Measurements from ENCODE around the gene TARBP1.

The TARBP1 gene

GRCh38 chr1:234479310-234479559, 256 bp upstream of the TARBP1 start:
- no peak for DNase-seq

DNA sequence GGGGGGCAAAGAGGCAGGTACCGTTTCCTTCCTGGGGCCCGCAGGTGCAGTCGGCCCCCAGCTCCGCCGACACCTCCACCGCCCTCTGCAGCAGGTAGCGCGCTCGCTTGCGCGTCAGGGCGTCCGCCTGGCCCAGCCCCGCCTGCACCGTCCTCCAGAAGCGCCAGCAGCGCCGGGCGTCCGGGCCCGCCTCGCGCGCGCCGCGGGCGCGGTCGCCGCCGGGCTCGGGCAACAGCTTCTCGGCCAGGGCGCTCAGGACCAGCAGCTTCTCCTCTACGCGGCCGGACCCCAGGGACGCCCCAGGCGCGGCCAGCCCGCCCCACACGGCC, 863 bp downstream of the TARBP1 start:
- peak in 1 of 2 experiments; percentile 59 for DNase-seq

GRCh38 chr1:234477386-234478151, 1.4 kb downstream of the TARBP1 start:
- no peak for DNase-seq

DNA sequence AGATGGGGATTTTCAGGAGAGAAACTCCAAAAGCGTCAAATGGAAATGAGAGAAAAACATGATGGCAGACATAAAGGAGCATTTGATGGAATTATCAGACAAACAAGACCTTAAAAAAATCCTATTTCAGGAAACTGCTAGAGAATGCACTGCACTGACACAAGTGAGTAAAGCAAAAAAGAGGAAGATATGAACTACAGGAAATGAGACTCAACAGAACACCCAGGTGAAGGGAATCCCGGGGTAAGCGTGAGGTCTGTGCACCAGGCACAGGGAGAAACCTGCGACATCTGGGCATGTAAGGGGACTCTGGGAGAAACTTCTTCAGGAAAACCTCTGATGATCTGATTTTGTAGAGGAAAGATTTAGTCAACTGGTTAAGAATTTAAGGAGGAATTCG, 2.8 kb downstream of the TARBP1 start:
- DNase-seq = no peak

GRCh38 chr1:234475167-234475793, 3.7 kb downstream of the TARBP1 start:
- DNase-seq = no peak

DNA sequence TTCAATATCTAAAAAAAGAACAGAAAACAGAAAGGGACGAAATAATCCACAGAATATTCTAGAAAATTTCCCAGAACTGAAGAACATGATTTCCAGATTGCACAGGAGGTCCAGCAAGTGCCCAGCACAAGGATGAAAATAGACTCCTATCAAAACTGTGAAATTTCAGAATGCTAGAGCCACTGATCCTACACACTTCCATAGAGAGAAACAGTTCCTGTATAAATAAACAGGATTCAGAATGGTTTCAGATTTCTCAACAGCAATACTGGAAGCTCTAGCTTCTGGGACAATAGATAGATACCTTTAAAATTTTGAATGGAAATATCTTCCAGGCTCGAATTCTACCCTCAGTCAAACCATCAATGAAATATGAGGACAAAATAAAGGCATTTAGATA, 4.6 kb downstream of the TARBP1 start:
- DNase-seq = no peak

DNA sequence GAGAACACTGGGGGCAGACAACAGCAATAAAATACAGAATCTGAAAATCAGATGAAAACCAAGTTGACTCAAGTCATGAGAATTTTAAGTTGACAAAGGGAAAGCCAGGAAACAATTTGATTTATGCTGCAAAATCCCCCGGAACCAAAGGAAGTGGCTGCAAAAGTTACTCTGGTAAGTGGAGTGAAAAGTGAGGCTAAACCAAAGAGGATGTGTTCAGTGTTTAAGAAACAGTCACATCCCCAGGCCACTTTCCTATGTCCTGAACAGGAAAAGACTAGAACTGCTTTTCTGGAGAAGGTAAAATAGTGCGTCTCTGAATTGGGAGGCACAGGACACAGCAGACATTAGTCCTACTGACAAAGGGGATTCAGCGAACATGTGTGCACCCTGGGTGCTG, 5.9 kb downstream of the TARBP1 start:
- no peak for DNase-seq

DNA sequence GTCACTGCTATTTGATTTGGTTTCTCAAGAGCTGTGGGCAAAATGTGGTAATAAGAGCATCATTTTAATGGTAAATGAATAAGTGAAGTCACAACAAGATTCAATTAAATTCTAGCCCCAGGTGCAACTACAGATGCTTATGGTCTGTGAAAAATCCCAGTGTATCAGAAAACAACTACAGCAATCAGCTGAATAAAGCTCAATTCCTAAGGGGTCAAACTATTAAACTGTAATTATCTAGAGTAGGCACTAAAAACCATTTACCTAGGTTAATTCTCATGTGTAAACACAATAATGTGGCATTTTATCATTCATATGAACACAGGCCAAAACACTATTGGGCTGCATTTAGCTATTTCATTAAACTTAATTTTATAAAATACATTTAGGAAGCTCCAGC, 9.6 kb downstream of the TARBP1 start:
- no peak for DNase-seq

DNA sequence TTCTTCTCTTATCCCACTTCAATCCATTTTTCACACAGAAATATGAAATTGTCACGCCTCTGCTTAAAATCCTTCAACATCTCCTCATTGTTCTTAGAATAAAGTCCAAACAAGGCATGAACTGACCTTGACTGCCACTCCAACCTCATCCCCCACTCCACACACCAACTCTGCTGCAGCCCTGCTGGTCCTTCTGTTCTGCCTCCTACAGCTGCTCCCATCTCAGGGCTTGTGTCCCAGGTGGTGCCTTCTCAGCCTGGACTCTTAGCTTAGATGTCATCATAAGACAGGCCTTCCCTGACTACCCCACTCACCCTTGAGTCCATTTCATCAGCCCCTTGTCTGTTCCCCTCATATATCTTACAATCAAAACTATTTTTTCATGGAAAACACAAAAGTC, 10.4 kb downstream of the TARBP1 start:
- no peak for DNase-seq

GRCh38 chr1:234467821-234468220, 11.2 kb downstream of the TARBP1 start:
- DNase-seq = no peak

GRCh38 chr1:234466945-234467344, 12.0 kb downstream of the TARBP1 start:
- no peak for DNase-seq

DNA sequence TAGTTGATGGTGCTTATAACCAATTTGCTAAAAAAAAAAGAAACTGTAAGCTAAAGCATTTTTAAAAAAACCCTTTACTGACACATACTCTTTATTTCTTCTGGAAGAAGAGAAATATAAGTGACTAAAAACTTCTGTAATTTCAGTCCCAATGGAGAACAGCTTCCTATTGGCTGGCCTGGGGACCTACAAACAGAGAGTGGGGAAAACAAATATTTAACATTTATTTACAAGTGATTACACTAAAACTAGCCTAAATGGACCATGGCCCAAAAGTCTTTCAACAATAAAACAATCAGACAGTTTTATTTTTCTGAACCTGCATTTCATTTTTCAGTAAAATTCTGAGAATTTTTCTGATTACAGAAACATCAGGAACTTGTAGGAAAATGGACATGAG, 15.2 kb downstream of the TARBP1 start:
- DNase-seq = no peak

GRCh38 chr1:234460652-234461051, 18.3 kb downstream of the TARBP1 start:
- DNase-seq = no peak

GRCh38 chr1:234458352-234459017, 20.5 kb downstream of the TARBP1 start:
- DNase-seq = no peak

DNA sequence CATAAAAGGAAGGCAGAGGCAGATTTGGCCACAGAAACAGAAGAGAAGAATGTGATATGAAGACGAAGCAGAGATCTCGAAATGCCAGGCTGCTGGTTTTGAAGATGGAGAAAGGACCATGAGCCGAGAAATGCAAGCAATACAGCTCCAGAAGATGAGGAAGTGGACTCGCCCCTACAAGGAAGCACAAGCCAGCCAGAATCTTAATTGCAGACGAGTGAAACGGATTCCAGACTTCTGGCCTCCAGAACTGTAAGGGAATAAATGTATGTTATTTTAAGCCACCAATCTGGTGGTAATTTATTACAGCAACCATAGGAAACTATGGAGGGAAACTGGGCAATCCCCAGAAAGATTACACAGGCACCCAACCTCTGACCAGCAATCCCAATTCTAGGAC, 24.1 kb downstream of the TARBP1 start:
- no peak for DNase-seq

DNA sequence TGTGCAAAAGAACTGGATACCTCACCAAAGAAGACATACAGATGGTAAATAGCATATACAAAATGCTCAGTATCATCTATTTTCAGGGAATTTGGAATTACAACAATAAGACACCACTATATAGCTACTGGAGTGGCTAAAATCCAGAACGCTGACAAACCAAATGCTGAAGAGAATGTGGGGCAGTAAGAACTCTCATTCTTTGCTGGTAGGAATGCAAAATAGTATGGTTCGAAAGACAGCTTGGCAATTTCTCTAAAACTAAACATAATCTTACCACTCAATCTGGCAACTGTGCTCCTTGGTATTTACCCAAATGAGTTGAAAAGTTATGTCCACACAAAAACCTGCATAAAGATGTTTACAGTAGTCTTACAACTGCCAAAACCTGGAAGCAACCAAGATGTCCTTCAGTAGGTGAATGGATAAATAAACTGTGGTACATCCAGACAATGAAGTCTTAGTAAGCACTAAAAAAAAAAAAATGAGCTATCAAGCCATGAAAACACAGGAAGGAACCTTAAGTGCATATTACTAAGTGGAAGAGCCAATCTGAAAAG, 26.5 kb downstream of the TARBP1 start:
- no peak for DNase-seq

DNA sequence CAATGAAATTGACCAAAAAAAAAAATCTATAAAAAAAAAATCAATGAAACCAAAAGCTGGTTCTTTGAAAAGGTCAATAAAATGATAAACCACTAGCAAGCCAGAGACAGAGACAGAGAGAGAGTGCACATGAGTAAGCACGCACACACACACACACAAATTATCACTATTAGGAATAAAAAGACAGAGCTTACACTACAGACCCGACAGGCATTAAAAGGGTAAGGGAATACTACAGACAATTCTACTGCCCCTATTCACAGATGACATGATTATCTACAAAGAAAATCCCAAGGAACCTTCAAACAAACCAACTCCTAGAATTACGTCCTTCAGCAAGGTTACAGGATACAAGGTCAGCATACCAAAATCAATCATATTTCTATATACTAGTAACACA, 38.6 kb downstream of the TARBP1 start:
- no peak for DNase-seq

GRCh38 chr1:234438579-234438978, 40.4 kb downstream of the TARBP1 start:
- DNase-seq = no peak

DNA sequence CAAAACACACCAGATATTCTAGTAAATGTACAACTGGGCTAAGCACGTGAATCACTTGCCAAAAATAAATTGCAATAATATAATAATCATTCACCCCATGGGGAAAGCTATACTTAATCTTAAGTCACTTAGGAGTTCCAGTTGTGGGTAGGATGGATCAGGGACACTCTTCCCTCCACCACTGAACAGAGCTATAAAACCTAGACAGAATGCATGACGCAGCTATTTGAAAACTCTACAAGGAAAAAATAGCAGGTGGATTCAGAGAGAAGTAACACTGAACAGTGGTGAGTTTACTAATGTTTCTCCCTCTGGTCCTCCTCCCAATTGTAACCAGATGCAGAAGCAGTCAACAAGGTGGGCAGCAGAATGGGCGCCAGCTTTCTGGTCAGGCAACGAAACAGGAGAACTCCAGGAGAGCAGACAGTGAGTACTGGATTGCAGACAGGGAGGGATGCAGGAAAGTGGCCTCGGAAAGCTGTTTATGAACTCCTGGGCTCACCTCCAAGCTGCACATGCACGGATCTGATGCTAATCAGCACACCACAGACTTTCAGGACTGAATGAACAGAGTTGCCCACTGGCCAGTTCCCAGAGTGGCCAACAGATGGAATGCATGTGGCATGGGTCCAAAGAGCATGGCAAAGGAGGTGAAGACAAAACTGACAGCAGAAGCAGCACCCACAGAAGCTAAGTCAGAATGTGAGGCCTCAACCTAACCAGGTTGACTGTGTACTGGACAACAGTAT, 41.4 kb downstream of the TARBP1 start:
- peak in 1 of 2 experiments; percentile 56 for DNase-seq

DNA sequence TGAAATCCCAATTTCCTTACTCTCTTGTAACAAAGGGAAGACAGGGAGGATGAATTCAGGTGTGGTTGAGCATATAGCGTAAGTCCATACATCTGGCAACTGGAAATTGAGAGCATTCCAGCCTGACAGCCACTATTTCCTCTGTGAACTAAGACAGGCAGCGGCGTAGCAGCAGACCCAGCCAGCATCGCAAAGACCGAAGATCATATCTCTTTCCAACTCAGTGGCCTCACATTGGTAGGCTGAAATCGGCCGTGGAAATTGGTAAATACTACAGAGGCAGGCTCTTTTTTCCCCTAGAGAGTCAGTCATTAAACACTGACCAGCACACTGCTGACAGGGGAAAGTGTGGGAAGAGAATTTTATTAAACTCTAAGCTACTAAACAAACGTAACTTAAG, 43.4 kb downstream of the TARBP1 start:
- no peak for DNase-seq

DNA sequence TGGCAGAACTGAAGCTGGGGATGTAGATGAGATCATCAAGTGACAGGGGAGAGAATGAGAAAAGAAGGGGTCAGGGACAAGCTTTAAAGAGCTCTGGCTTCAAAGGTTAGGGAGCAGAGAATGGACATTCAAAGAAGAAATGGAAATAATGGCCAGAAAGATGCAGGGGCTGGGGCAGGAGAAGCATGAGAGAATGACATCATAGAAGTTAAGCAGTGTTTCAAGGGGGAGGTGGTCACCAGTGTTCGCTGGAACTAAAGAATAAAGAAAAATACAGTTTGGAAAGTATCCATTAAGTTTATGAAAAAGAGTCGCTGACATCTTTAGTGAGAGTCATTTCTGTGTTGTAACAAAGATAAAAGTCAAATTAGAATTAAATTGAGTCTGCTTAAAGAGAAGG, 44.3 kb downstream of the TARBP1 start:
- no peak for DNase-seq

DNA sequence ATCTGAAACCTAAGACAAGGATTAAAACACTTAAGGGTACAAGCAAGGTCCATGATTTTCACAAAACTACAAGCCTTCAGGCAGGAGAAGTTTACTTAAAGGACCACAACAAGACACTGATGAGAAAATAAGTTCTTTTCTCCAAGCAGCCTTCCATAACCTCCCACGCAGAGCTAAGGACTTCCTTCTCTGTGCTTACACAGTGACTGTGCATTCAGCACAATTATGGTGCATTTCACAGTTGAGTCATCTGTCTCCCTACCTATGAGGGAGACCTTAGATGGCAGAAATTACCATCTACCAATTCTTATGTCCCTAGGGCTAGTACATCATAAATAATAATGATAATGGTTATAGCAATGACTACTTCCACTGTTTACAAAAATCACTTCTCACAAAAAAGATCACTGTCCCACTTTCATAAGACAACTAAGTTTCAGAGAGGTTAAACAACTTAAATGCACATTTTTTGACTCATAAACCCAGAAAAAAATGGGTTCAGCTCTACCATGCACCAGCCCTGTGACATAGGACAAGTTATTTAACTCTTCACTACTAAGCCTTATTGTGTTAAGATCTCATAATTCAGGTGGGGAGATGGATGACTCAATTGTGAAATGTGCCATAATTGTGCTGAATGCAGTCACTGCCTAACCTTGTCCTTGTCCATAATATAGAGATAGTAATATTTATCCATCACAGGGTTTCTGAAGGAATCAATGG, 45.3 kb downstream of the TARBP1 start:
- no peak for DNase-seq

GRCh38 chr1:234431255-234431654, 47.7 kb downstream of the TARBP1 start:
- no peak for DNase-seq
